ENCODE results near the gene WWTR1. TPM values are rescaled to one million over a fixed set of nuclear protein-coding genes. Genes with fewer than 3 reads are reported as not detected.

The WWTR1 gene
- total RNA-seq, 1 experiment from 2014 or later: 24.4 TPM

GRCh38 chr3:149545049-149545448 lies 112.8 kb downstream of the WWTR1 start:
- Histone ChIP-seq H3K79me2 (ENCODE audit: insufficient read depth, low read length) (no peaks in the 10 kb centered on the region), H3K4me1 (ENCODE audit: insufficient read depth, low read length) (no peaks in the 10 kb centered on the region; the same call in 1 of the 2 replicates)
- no CpG with 5 or more reads among the region's 2 CpGs for WGBS (ENCODE audit: extremely low coverage, insufficient read length, low lambda C conversion rate)

More at GRCh38 chr3:149545049-149545448, 112.8 kb downstream of the WWTR1 start:
- no peak overlapping the region for H2BK120ac ChIP-seq (ENCODE audit: low read depth, low read length, poor library complexity, severe bottlenecking)
- no peak overlapping the region for H2AK5ac ChIP-seq (ENCODE audit: insufficient read length, low read length)
- H3K36me3 Mint-ChIP-seq (ENCODE audit: insufficient read depth in 1 of 3, low read depth in 3 of 3): peaks cover 5 to 20% (median 7%) of the 10 kb centered on the region in 3 experiments; a peak in 5 of 7 replicates
- H3K4me2 ChIP-seq (ENCODE audit: insufficient read depth, insufficient read length, low read length): no peak overlapping the region
- no peak overlapping the region for H3K4me3 Mint-ChIP-seq
- no peak overlapping the region for H3K9ac ChIP-seq (ENCODE audit: extremely low read depth, insufficient read length, low read length)
- no peak overlapping the region for H3K18ac ChIP-seq (ENCODE audit: insufficient read length, low read depth, low read length)
- H3K14ac ChIP-seq (ENCODE audit: insufficient read depth, low read length): no peak overlapping the region
- H3K4ac ChIP-seq (ENCODE audit: low read depth, low read length): no peak overlapping the region
- no peaks in the 10 kb centered on the region for H3K79me1 ChIP-seq (ENCODE audit: insufficient read depth, low read depth, low read length, poor library complexity, severe bottlenecking)
- no peak for TF ChIP-seq CTCF (conservative IDR thresholded peaks at IDR 0.05)
- H4K8ac ChIP-seq (replicated peaks; ENCODE audit: insufficient read length, low read depth, low read length): no peak overlapping the region
- H4K91ac ChIP-seq (ENCODE audit: insufficient read length, low read depth, low read length): no peak overlapping the region
- H2AFZ ChIP-seq (ENCODE audit: low read length): no peak overlapping the region
- no peaks in the 10 kb centered on the region for H3K9me3 Mint-ChIP-seq
- no peaks in the 10 kb centered on the region for H3K23me2 ChIP-seq (ENCODE audit: insufficient read length, low read depth, low read length, poor library complexity, severe bottlenecking)
- H4K20me1 ChIP-seq (ENCODE audit: control insufficient read depth, insufficient read depth, insufficient read length): no peaks in the 10 kb centered on the region
- H4K5ac ChIP-seq (ENCODE audit: insufficient read length, low read depth, low read length): no peak overlapping the region
- H3T11ph ChIP-seq (ENCODE audit: low read length): no peak overlapping the region
- no peak overlapping the region for H2BK5ac ChIP-seq (ENCODE audit: insufficient read length, low read length)
- H3K9me3 ChIP-seq (ENCODE audit: control insufficient read depth, low read depth, low read length): no peaks in the 10 kb centered on the region
- no peak overlapping the region for H2BK15ac ChIP-seq (ENCODE audit: low read depth, low read length)
- H3K27me3 Mint-ChIP-seq (ENCODE audit: low read depth): no peaks in the 10 kb centered on the region
- no peak overlapping the region for H2BK12ac ChIP-seq (ENCODE audit: insufficient read length, low read depth, low read length)
- no peak overlapping the region for H2BK20ac ChIP-seq (ENCODE audit: low read depth, low read length, poor library complexity, severe bottlenecking)
- H3K27ac Mint-ChIP-seq: no peak overlapping the region
- no peak overlapping the region for H3K27ac ChIP-seq (ENCODE audit: insufficient read length, low read depth, low read length)
- H3K56ac ChIP-seq (ENCODE audit: insufficient read length, low read depth, low read length): no peak overlapping the region
- DNase-seq: no peak
- peaks cover 23 to 27% of the 10 kb centered on the region in 2 experiments for H3K4me1 Mint-ChIP-seq
- H3K23ac ChIP-seq (ENCODE audit: insufficient read length, low read depth, low read length): no peak overlapping the region
- no peaks in the 10 kb centered on the region for H3K27me3 ChIP-seq (ENCODE audit: insufficient read depth, low read length)
